ENCODE results near the gene SMARCB1. TPM values are rescaled to one million over a fixed set of nuclear protein-coding genes. Genes with fewer than 3 reads are reported as not detected.

Gene SMARCB1
- total RNA-seq, 1 experiment from 2014 or later = 172 TPM

DNA sequence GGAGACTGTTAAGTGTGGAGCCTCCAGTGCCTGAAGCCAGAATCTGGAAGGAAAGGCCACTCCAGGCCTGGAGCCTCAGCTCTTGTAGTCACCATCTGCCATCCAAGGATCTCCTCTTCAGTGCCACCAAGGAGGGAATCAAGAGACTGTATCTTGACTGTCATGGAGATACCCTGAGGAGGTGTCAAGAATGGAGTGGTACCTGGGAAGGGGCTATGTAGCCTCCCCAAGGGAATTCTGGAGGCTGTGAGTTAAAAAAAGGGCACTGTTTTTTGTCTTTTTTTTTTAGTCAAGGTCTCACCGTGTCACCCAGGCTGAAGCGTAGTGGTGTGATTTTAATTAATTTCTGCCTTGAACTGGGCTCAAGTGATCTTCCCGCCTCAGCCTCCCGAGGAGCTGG, 27.2 kb upstream of the SMARCB1 start:
- peaks cover 22% of the 10 kb centered on the region for H3K4me1 ChIP-seq (ENCODE audit: insufficient read depth, low read length, poor library complexity, severe bottlenecking)
- no peak overlapping the region for H3K27ac ChIP-seq (ENCODE audit: low read depth, low read length, poor library complexity, severe bottlenecking)
- CTCF ChIA-PET = interaction anchor here (0.6 kb wide), 1 partner anchor 153 kb away, joined by 7 read pairs; no protein-coding TSS in a partner anchor
- no peak overlapping the region for H3K4me3 ChIP-seq (ENCODE audit: low read depth, low read length, poor library complexity, severe bottlenecking)
- no peak for DNase-seq (ENCODE audit: low spot score)
- POLR2A ChIA-PET (ENCODE audit: low non-redundant PET) = interaction anchor here (0.7 kb wide), 1 partner anchor 34 kb away, joined by 5 read pairs; no protein-coding TSS in a partner anchor
- BruUV-seq (replicated peaks) = no TSS peak
- no peak for TF ChIP-seq EZH2 (IDR thresholded peaks at IDR 0.05; ENCODE audit: borderline replicate concordance, low read depth, low read length, poor library complexity, severe bottlenecking)
- TF ChIP-seq, protein P1, sequence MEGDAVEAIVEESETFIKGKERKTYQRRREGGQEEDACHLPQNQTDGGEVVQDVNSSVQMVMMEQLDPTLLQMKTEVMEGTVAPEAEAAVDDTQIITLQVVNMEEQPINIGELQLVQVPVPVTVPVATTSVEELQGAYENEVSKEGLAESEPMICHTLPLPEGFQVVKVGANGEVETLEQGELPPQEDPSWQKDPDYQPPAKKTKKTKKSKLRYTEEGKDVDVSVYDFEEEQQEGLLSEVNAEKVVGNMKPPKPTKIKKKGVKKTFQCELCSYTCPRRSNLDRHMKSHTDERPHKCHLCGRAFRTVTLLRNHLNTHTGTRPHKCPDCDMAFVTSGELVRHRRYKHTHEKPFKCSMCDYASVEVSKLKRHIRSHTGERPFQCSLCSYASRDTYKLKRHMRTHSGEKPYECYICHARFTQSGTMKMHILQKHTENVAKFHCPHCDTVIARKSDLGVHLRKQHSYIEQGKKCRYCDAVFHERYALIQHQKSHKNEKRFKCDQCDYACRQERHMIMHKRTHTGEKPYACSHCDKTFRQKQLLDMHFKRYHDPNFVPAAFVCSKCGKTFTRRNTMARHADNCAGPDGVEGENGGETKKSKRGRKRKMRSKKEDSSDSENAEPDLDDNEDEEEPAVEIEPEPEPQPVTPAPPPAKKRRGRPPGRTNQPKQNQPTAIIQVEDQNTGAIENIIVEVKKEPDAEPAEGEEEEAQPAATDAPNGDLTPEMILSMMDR (conservative IDR thresholded peaks at IDR 0.05; ENCODE audit: low read depth, low read length) = no peak
- no peaks in the 10 kb centered on the region for H3K9me3 ChIP-seq (ENCODE audit: low read depth, low read length, poor library complexity, severe bottlenecking)
- intact Hi-C loops (cut with micrococcal nuclease; ENCODE audit: unreplicated experiment) = no loop called here
- H3K27me3 ChIP-seq (replicated peaks; ENCODE audit: insufficient read depth, low read depth, low read length, poor library complexity) = no peaks in the 10 kb centered on the region
- H3K36me3 ChIP-seq (ENCODE audit: insufficient read depth, low read length, poor library complexity, severe bottlenecking) = no peaks in the 10 kb centered on the region

GRCh38 chr22:23760056-23760455, 26.7 kb upstream of the SMARCB1 start:
- BruUV-seq (replicated peaks) = no TSS peak
- no peak overlapping the region for H3K27ac ChIP-seq (ENCODE audit: low read depth, low read length, poor library complexity, severe bottlenecking)
- H3K36me3 ChIP-seq (ENCODE audit: insufficient read depth, low read length, poor library complexity, severe bottlenecking) = peaks cover 2% of the 10 kb centered on the region
- no peaks in the 10 kb centered on the region for H3K9me3 ChIP-seq (ENCODE audit: low read depth, low read length, poor library complexity, severe bottlenecking)
- H3K4me1 ChIP-seq (ENCODE audit: insufficient read depth, low read length, poor library complexity, severe bottlenecking) = peaks cover 27% of the 10 kb centered on the region
- intact Hi-C loops (cut with micrococcal nuclease; ENCODE audit: unreplicated experiment) = loop anchor here (5.0 kb wide), 1 partner anchor 218 kb away; no protein-coding TSS in a partner anchor
- no peak for TF ChIP-seq EZH2 (IDR thresholded peaks at IDR 0.05; ENCODE audit: borderline replicate concordance, low read depth, low read length, poor library complexity, severe bottlenecking)
- TF ChIP-seq, protein P1 (conservative IDR thresholded peaks at IDR 0.05; ENCODE audit: low read depth, low read length) = no peak
- POLR2A ChIA-PET (ENCODE audit: low non-redundant PET) = interaction anchor here (0.7 kb wide), 1 partner anchor 34 kb away, joined by 5 read pairs; no protein-coding TSS in a partner anchor
- H3K27me3 ChIP-seq (replicated peaks; ENCODE audit: insufficient read depth, low read depth, low read length, poor library complexity) = no peaks in the 10 kb centered on the region
- no peak overlapping the region for H3K4me3 ChIP-seq (ENCODE audit: low read depth, low read length, poor library complexity, severe bottlenecking)
- CTCF ChIA-PET = interaction anchor here (1.1 kb wide), 1 partner anchor 9 kb away, joined by 9 read pairs; the partner anchor contains the start of gene ZNF70
- no peak for DNase-seq (ENCODE audit: low spot score)

DNA sequence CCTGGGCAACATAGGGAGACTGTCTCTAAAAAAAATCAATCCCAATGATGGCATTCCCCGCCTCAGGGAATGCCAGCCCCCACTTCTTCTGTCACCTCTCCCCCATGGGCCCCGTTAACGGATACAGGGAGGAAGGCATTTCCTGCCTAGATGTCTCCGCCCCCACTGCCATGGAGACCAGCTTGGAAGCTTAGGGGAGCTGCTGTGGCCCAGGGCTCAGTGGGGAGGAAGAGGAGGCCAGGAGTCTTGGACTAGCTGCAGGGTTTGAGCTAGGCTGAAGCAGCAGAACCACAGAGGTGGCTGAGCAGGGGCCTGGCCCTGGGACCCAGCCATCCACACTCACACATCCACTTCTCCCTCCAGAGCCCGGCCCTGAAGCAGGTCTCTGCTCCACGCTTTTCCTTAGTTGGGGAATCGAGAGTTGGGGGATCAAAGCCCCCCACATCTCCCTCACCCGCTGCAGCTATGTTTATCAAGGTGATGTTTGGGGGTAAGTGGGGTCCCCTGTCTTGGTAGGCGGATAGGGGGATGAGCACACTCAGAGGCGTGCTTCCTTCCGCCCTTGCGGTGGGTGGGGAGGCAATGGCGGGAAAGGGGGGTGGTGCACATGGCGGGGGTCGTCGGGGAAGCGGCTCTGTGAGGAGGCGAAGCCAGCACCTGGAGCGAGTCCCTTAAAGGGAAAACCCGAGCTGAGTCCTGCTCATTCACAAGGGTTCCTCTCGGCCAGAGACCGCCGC, 23.8 kb upstream of the SMARCB1 start, which contains the start of gene C22orf15:
Gene C22orf15 (plus strand): TSS at position 149 of the 737 bp plus-strand sequence. CDS start 317 bp downstream, at position 466.
- CTCF ChIA-PET = no interaction called here
- peak within 1 kb of the TSS; percentile 49 for H3K27ac ChIP-seq (ENCODE audit: low read depth, low read length, poor library complexity, severe bottlenecking)

More for the DNA sequence above, 23.8 kb upstream of the SMARCB1 start, which contains the start of gene C22orf15:
- intact Hi-C loops (cut with micrococcal nuclease; ENCODE audit: unreplicated experiment) = loop anchor here (5.0 kb wide), 1 partner anchor 221 kb away; no protein-coding TSS in a partner anchor
- H3K9me3 ChIP-seq (ENCODE audit: low read depth, low read length, poor library complexity, severe bottlenecking) = no peaks in the 10 kb centered on the region
- no peak for TF ChIP-seq EZH2 (IDR thresholded peaks at IDR 0.05; ENCODE audit: borderline replicate concordance, low read depth, low read length, poor library complexity, severe bottlenecking)
- TF ChIP-seq, protein P1 (conservative IDR thresholded peaks at IDR 0.05; ENCODE audit: low read depth, low read length) = no peak
- BruUV-seq (replicated peaks) = no TSS peak
- peaks cover 8% of the 10 kb centered on the region for H3K36me3 ChIP-seq (ENCODE audit: insufficient read depth, low read length, poor library complexity, severe bottlenecking)
- POLR2A ChIA-PET (ENCODE audit: low non-redundant PET) = no interaction called here
- no peaks in the 10 kb centered on the region for H3K27me3 ChIP-seq (replicated peaks; ENCODE audit: insufficient read depth, low read depth, low read length, poor library complexity)
- DNase-seq (ENCODE audit: low spot score) = peak; percentile 94
- peaks cover 47% of the 10 kb centered on the region for H3K4me1 ChIP-seq (ENCODE audit: insufficient read depth, low read length, poor library complexity, severe bottlenecking)
- H3K4me3 ChIP-seq (ENCODE audit: low read depth, low read length, poor library complexity, severe bottlenecking) = peak within 1 kb of the TSS; percentile 29
